ENCODE results near the gene LRRC75A.

GRCh38 chr17:16459271-16459670 is 32.7 kb downstream of the LRRC75A start:
- TF ChIP-seq CTCF (conservative IDR thresholded peaks at IDR 0.05; ENCODE audit: low read depth in 2 of 2) = no peak
- no peak for TF ChIP-seq EZH2phosphoT487 (IDR thresholded peaks at IDR 0.05; ENCODE audit: unreplicated experiment)
- no peak for TF ChIP-seq POLR2AphosphoS5 (IDR thresholded peaks at IDR 0.05; ENCODE audit: low read depth)
- TF ChIP-seq ETS1 (IDR thresholded peaks at IDR 0.05) = no peak
- TF ChIP-seq EZH2 (IDR thresholded peaks at IDR 0.05; ENCODE audit: low read depth, unreplicated experiment) = no peak
- TF ChIP-seq REST (IDR thresholded peaks at IDR 0.05; ENCODE audit: unreplicated experiment) = no peak
